Measurements from ENCODE around the gene MIGA2.
"Not testable (repeated sequence)": the region's sequence is repeated elsewhere in the genome, so short reads cannot be mapped to it uniquely, and the experiment has no call there.

MIGA2 gene

GRCh38 chr9:129011761-129012181 lies 24.7 kb upstream of the MIGA2 start:
- DNase-seq (ENCODE audit: low read depth) = no peak

DNA sequence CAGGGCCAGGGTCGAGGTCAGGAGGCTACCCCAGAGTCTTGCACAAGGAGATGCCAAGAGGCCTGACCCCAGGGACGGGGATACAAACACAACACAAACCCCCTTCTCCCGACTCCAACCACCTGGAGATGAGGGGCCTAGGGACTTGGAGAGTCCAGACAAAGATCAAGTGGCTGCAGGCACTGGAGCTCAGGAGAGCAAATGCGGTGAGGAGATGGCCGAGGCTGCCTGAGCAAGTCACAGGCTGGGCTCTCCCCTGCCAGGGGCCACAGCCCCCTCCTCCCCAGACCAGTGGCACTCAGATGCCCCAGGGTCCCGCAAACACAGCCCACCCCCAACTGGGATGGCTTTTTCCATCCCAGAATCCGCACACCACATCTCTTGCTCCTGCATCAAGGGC lies 24.1 kb upstream of the MIGA2 start:
- no peak for DNase-seq (ENCODE audit: low read depth)

- no peak for DNase-seq (ENCODE audit: low read depth)
Observed at GRCh38 chr9:129012893-129013448, 23.5 kb upstream of the MIGA2 start.

GRCh38 chr9:129013674-129014073 lies 22.8 kb upstream of the MIGA2 start:
- DNase-seq (ENCODE audit: low read depth) = no peak

GRCh38 chr9:129014124-129014523 lies 22.3 kb upstream of the MIGA2 start:
- DNase-seq (ENCODE audit: low read depth) = no peak

GRCh38 chr9:129014608-129015007 lies 21.8 kb upstream of the MIGA2 start:
- DNase-seq (ENCODE audit: low read depth) = no peak

DNA sequence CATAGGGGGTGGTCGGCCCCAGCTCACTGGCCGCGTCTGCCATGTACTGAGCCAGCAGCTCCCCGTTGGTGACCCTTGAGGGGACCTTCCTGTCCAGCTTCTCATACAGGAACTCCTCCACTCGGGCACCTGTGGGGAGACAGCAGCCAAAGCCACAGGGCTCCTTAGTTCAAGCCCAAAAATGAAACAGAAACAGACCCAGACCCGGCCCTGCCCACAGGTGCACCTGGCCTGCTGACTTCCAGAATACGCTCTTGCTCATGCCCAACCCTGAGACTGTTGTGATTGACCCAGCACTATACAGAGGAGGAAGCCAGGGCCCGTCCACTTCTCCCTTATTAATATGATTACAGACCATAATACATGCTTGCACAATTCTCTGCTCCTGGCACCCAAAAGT lies 15.3 kb upstream of the MIGA2 start:
- no peak for DNase-seq (ENCODE audit: low read depth)

GRCh38 chr9:129022037-129022436 lies 14.4 kb upstream of the MIGA2 start:
- no peak for DNase-seq (ENCODE audit: low read depth)

- peak; percentile 94 for DNase-seq (ENCODE audit: low read depth)
Observed at GRCh38 chr9:129023036-129023907, 13.2 kb upstream of the MIGA2 start.

DNA sequence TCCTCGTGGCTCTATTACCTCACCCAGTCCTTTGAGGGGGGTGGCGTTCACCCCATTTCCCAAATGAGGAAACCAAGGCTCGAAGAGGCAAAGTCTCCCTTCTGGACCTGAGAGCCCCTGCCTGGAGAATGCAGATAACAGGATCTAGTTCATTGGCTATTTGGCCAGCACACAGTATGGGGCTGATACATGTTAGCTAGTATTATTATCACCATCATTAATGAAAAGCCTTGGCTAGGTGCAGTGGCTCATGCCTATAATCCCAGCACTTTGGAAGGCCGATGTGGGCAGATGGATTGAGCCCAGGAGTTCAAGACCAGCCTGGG lies 12.6 kb upstream of the MIGA2 start:
- DNase-seq (ENCODE audit: low read depth) = no peak

DNA sequence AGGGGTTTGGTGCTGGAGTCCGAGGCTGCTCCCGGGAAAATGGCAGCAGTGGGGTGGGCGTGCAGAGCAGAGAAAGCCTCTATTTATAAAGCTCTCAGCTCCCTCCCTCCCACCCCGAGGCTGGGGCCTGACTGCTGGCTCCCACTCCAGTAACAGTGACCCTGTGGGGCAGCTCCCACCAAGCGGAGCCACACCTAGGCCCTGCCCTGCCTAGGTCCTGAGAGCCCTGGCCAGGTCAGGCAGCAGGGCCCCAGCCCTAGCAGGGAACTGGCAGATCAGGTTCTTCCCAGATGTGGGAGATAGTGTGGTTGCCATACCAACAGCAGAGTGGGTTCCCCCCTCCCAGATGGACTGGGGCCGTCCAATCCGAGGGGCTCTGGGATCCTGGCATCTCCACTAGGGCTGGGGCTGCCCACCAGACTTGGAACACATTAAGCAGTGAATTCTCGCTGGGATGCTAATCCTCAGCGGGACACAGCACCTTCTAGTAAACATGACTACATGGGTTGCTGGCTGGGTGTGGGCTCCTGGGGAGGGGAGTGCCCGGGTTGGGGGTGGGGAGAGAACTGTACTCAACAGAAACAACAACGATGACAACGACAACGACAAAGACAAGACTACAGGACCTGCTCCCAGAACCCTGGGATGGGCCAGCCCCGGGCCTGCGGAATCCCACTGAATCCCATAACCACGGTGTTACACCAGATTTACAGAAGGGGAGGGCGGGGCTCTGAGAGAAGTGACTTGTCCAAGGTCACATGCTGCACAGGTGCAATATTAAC lies 9.8 kb upstream of the MIGA2 start:
- DNase-seq (ENCODE audit: low read depth) = no peak

GRCh38 chr9:129027224-129027684 lies 9.2 kb upstream of the MIGA2 start:
- no peak for DNase-seq (ENCODE audit: low read depth)

- DNase-seq (ENCODE audit: low read depth) = no peak
Observed at GRCh38 chr9:129027685-129028191, 8.7 kb upstream of the MIGA2 start.

- DNase-seq (ENCODE audit: low read depth) = peak; percentile 95
Observed at GRCh38 chr9:129028192-129028966, 8.0 kb upstream of the MIGA2 start, which contains the start of gene SH3GLB2. Gene SH3GLB2, minus strand, starts transcription at chr9:129028331. Its CDS starts 177 bp downstream, at chr9:129028154.

GRCh38 chr9:129030191-129030590 lies 6.2 kb upstream of the MIGA2 start:
- no peak for DNase-seq (ENCODE audit: low read depth)

GRCh38 chr9:129031514-129031913 lies 4.9 kb upstream of the MIGA2 start:
- no peak for DNase-seq (ENCODE audit: low read depth)

GRCh38 chr9:129032541-129033159 lies 3.8 kb upstream of the MIGA2 start:
- no peak for DNase-seq (ENCODE audit: low read depth)

GRCh38 chr9:129033216-129033615 lies 3.2 kb upstream of the MIGA2 start:
- no peak for DNase-seq (ENCODE audit: low read depth)

DNA sequence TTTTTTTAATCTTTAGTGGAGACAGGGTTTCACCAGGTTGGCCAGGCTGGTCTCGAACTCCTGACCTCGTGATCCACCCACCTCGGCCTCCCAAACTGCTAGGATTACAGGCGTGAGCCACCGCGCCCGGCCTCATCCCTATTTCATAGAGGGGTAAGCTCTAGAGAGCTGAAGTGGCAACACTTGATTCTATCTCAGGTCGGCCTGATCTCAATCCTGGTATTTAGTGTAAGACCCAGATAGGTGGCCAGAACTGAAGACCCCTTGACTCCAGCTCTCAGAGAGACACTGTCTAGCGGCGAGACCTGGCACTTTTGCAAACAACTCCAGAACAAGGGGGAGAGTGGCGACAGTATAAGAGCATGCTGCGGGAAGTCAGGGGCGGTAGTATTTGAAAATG lies 588 bp upstream of the MIGA2 start:
- not testable (repeated sequence) for DNase-seq (ENCODE audit: low read depth)

GRCh38 chr9:129036923-129037766 lies 719 bp downstream of the MIGA2 start:
- no peak for DNase-seq (ENCODE audit: low read depth)

GRCh38 chr9:129037767-129038098 lies 1.3 kb downstream of the MIGA2 start:
- DNase-seq (ENCODE audit: low read depth) = peak; percentile 49
